GM12878 (cell line): ENCODE data around the gene ARHGAP21. TPM values are rescaled to one million over a fixed set of nuclear protein-coding genes. Genes with fewer than 3 reads are reported as not detected.

Experiments used
- ATAC-seq: fragments of 200-7000 bp; cut with Tn5 transposase; 3 replicates; pipeline ENCODE4 v1.9.1; 2020; ENCODE audit warnings: mild to moderate bottlenecking, moderate library complexity
- BruUV-seq: library from RNA; stranded (reverse); fragments of 400-500 nt; replicated peaks from 2 replicates; lab custom pipeline; 2021; lab: Mats Ljungman, UMichigan
- CTCF ChIA-PET: fragments of 300-600 bp; sonication (Branson Sonifier 250); formaldehyde crosslinking; extraction: SDS; loops from one replicate; lab custom pipeline; 2021; ENCODE audit warnings: inconsistent platforms; lab: Yijun Ruan, JAX
- POLR2A ChIA-PET: fragments of 350-600 bp; formaldehyde crosslinking; extraction: SDS; loops from one replicate; lab custom pipeline; 2021; ENCODE audit warnings: inconsistent platforms; lab: Charles Lee
- RAD21 ChIA-PET: fragments of 300-600 bp; sonication (Branson Sonifier 250); formaldehyde crosslinking; loops from one replicate; lab custom pipeline; 2023; ENCODE audit warnings: antibody characterized with exemption; ENCODE audit not compliant: unreplicated experiment; lab: Charles Lee
- SMC1A ChIA-PET: fragments of 300-600 bp; sonication (Branson Sonifier 250); formaldehyde crosslinking; loops from one replicate; lab custom pipeline; 2023; ENCODE audit not compliant: unreplicated experiment, uncharacterized antibody; lab: Charles Lee
- DNase-seq: peaks from one replicate; pipeline ENCODE4 v3.0.0-alpha.2; 2011; ENCODE audit warnings: low read depth, low spot score
- FAIRE-seq: peaks from 3 replicates; lab custom pipeline; 2011; peaks lifted over from hg19 to GRCh38; lab: Jason Lieb, UNC
- H2AFZ ChIP-seq: 2 replicates; pipeline ENCODE4 v1.6.0; 2011; ENCODE audit warnings: low read depth, low read length, control low read depth; ENCODE audit not compliant: control insufficient read depth
- H3K27ac ChIP-seq: 2 replicates; pipeline ENCODE4 v1.5.1; 2011; ENCODE audit warnings: control low read depth; ENCODE audit not compliant: control insufficient read depth, insufficient read depth
- H3K27me3 ChIP-seq, 2 experiments: replicated peaks in 1 of 2; 2 replicates each; pipeline versions ENCODE4 v1.6.0 to v1.6.1; 2011; ENCODE audit warnings: low read length in 1 of 2; ENCODE audit not compliant: control insufficient read depth in 2 of 2, insufficient read depth in 2 of 2
- H3K36me3 ChIP-seq, 2 experiments: 2 replicates each; pipeline ENCODE4 v1.5.1; 2011; ENCODE audit warnings: low read length in 1 of 2; ENCODE audit not compliant: control insufficient read depth in 2 of 2, insufficient read depth in 2 of 2
- H3K4me1 ChIP-seq: 2 replicates; pipeline ENCODE4 v1.6.1; 2011; ENCODE audit warnings: mild to moderate bottlenecking, low read length, moderate library complexity, mixed read lengths; ENCODE audit not compliant: control insufficient read depth, insufficient read depth
- H3K4me2 ChIP-seq: 2 replicates; pipeline ENCODE4 v1.6.0; 2011; ENCODE audit warnings: control low read depth; ENCODE audit not compliant: control insufficient read depth, insufficient read depth
- H3K4me3 ChIP-seq: fragments of 200-600 bp; sonication (generic); 2 replicates; pipeline ENCODE4 v1.5.1; 2016
- H3K79me2 ChIP-seq: 2 replicates; pipeline ENCODE4 v1.6.0; 2011; ENCODE audit warnings: low read length; ENCODE audit not compliant: control insufficient read depth, insufficient read depth
- H3K9ac ChIP-seq: 2 replicates; pipeline ENCODE4 v1.8.0; 2011; ENCODE audit warnings: low read length, control low read depth, mixed read lengths; ENCODE audit not compliant: control insufficient read depth, insufficient read depth
- H3K9me3 ChIP-seq: replicated peaks from 3 replicates; pipeline ENCODE4 v1.5.1; 2011; ENCODE audit warnings: mild to moderate bottlenecking, low read length; ENCODE audit not compliant: control insufficient read depth, insufficient read depth
- H4K20me1 ChIP-seq: 2 replicates; pipeline ENCODE4 v1.6.0; 2011; ENCODE audit not compliant: control insufficient read depth, insufficient read depth
- BRCA1 ChIP-seq: IDR thresholded peaks from 2 replicates; pipeline ENCODE4 v1.6.1; 2011; ENCODE audit warnings: low read depth, low read length, improper control_type of control experiment
- EED ChIP-seq: sonication (generic); IDR thresholded peaks from 2 replicates; pipeline ENCODE4 v1.6.1; 2016; ENCODE audit warnings: antibody characterized with exemption, low read depth
- EP300 ChIP-seq, 2 experiments: fragments of 150-350 bp in 1 of 2; IDR thresholded peaks; 2 replicates each; pipeline ENCODE4 v1.6.1; 2011 to 2012; ENCODE audit warnings: low read depth in 2 of 2, low read length in 2 of 2, borderline replicate concordance in 1 of 2, improper control_type of control experiment in 1 of 2, inconsistent platforms in 1 of 2; ENCODE audit not compliant: control insufficient read depth in 1 of 2
- POLR2A ChIP-seq: IDR thresholded peaks from 2 replicates; pipeline ENCODE4 v1.6.1; 2011; ENCODE audit warnings: low read depth, mild to moderate bottlenecking, low read length
- RFX5 ChIP-seq: IDR thresholded peaks from 2 replicates; pipeline ENCODE4 v1.6.1; 2011; ENCODE audit warnings: low read depth, low read length, improper control_type of control experiment
- ZNF24 ChIP-seq: fragments of 450-650 bp; IDR thresholded peaks from 2 replicates; pipeline ENCODE4 v1.6.1; 2017; ENCODE audit warnings: antibody characterized with exemption, mild to moderate bottlenecking
- WGBS: methylation state at CpG from one replicate; pipeline ENCODE4 v1.1.6; 2016; ENCODE audit warnings: low lambda C conversion rate; ENCODE audit not compliant: insufficient replicate concordance, insufficient coverage; ENCODE audit errors: missing lambda C conversion rate; 5-methylcytosine and 5-hydroxymethylcytosine counted together
- in situ Hi-C: fragments of 300-500 bp; cut with MboI; formaldehyde crosslinking; loops from 9 replicates; pipeline ENCODE4 v1.14.3; 2018; ENCODE audit warnings: mixed read lengths
- intact Hi-C: fragments of 100-400 bp; cut with micrococcal nuclease; formaldehyde crosslinking; loops from one replicate; pipeline ENCODE4 v1.14.2; 2022; ENCODE audit not compliant: unreplicated experiment
- polyA plus RNA-seq, 11 experiments: library from polyadenylated mRNA; depleted of rRNA in 4 of 11; unstranded in 6 of 11; stranded (reverse) in 5 of 11; fragments of >200 nt; fragmentation: Nextera tagmentation in 4 of 11; fragmentation: Illumina TruSeq in 1 of 11; extraction: Ambion mirVana in 4 of 11; extraction: Trizol in 1 of 11; gene quantifications; 1 replicate in 1 of 11; 2 replicates in 10 of 11; pipeline versions ENCODE4 v1.2.1 to v1.2.3, GENCODE V29; 2011 to 2016; ENCODE audit warnings: inconsistent platforms in 2 of 11, missing spikeins in 2 of 11, low read depth in 1 of 11
- total RNA-seq, 4 experiments: library from RNA; depleted of rRNA in 3 of 4; stranded (reverse); fragments of >200 nt in 3 of 4; fragmentation: Illumina TruSeq in 1 of 4; extraction: Trizol in 1 of 4; gene quantifications; 2 replicates each; pipeline versions ENCODE4 v1.2.1 to v1.2.3, GENCODE V29; 2013 to 2021
- TF ChIP-seq, protein P1 (sequence below): fragments of 450-650 bp; formaldehyde crosslinking; IDR thresholded peaks from 2 replicates; pipeline ENCODE4 v1.5.0; 2022; ENCODE audit warnings: mild to moderate bottlenecking, missing genetic modification characterization
- TF ChIP-seq, protein P2 (sequence below): IDR thresholded peaks from 2 replicates; pipeline ENCODE4 v1.6.1; 2012; ENCODE audit warnings: improper control_type of control experiment, low read depth, low read length; ENCODE audit not compliant: insufficient replicate concordance
- TF ChIP-seq, protein P3 (sequence below): fragments of 450-650 bp; formaldehyde crosslinking; IDR thresholded peaks from 2 replicates; pipeline ENCODE4 v1.4.0; 2022; ENCODE audit warnings: mild to moderate bottlenecking, moderate library complexity

ARHGAP21 gene
- total and polyA plus RNA-seq, 10 of the 15 experiments (the other 5 are each of a cell fraction or from before 2014, with no cell fraction given) = 11.7 to 103 (median 37.6) TPM

DNA sequence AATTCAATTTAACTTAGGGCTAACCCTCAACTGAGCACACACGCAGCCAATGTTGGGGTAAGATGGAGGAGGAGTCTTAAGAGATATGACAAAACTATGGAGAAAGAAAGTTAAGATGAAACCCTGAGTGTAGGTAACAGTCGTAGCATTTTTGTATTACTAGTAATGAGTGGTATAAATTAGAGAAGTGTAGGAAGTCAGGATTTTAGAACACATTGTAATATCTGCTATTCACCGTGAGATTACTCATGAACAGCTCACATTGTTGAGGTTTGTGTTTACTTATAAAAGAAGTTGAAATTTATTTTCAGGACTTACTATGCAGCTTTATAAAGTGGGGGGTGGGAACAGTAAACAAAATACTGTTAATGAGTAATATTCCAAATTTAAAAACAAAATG is 107.2 kb downstream of the ARHGAP21 start:
- ChIA-PET RAD21 (interaction anchor here (0.6 to 5.3 kb wide), 6 partner anchors 26 to 465 kb away, joined by 3 to 48 read pairs (median 4); no protein-coding TSS in a partner anchor), CTCF (interaction anchor here (1.0 to 6.0 kb wide), 16 partner anchors 10 to 465 kb away, joined by 3 to 110 read pairs (median 16); partner anchors contain the start of genes ARHGAP21 and PRTFDC1), POLR2A (no interaction called here), SMC1A (interaction anchor here (1.0 to 5.6 kb wide), 6 partner anchors 25 to 464 kb away, joined by 3 to 77 read pairs (median 4); no protein-coding TSS in a partner anchor)
- Histone ChIP-seq H2AFZ (no peak overlapping the region), H3K36me3 (no peaks in the 10 kb centered on the region; a peak in 1 of 4 replicates), H3K9me3 (no peaks in the 10 kb centered on the region), H3K27ac (no peak overlapping the region), H3K4me3 (no peak overlapping the region), H3K4me1 (no peaks in the 10 kb centered on the region), H3K4me2 (no peak overlapping the region), H3K79me2 (no peaks in the 10 kb centered on the region), H3K27me3 (no peaks in the 10 kb centered on the region), H4K20me1 (no peaks in the 10 kb centered on the region), H3K9ac (no peak overlapping the region)
- TF ChIP-seq POLR2A = no peak
- TF ChIP-seq, protein P1, sequence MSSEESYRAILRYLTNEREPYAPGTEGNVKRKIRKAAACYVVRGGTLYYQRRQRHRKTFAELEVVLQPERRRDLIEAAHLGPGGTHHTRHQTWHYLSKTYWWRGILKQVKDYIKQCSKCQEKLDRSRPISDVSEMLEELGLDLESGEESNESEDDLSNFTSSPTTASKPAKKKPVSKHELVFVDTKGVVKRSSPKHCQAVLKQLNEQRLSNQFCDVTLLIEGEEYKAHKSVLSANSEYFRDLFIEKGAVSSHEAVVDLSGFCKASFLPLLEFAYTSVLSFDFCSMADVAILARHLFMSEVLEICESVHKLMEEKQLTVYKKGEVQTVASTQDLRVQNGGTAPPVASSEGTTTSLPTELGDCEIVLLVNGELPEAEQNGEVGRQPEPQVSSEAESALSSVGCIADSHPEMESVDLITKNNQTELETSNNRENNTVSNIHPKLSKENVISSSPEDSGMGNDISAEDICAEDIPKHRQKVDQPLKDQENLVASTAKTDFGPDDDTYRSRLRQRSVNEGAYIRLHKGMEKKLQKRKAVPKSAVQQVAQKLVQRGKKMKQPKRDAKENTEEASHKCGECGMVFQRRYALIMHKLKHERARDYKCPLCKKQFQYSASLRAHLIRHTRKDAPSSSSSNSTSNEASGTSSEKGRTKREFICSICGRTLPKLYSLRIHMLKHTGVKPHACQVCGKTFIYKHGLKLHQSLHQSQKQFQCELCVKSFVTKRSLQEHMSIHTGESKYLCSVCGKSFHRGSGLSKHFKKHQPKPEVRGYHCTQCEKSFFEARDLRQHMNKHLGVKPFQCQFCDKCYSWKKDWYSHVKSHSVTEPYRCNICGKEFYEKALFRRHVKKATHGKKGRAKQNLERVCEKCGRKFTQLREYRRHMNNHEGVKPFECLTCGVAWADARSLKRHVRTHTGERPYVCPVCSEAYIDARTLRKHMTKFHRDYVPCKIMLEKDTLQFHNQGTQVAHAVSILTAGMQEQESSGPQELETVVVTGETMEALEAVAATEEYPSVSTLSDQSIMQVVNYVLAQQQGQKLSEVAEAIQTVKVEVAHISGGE = no peak
- no peak for TF ChIP-seq RFX5
- TF ChIP-seq BRCA1 = no peak
- TF ChIP-seq ZNF24 = no peak
- TF ChIP-seq, protein P2, sequence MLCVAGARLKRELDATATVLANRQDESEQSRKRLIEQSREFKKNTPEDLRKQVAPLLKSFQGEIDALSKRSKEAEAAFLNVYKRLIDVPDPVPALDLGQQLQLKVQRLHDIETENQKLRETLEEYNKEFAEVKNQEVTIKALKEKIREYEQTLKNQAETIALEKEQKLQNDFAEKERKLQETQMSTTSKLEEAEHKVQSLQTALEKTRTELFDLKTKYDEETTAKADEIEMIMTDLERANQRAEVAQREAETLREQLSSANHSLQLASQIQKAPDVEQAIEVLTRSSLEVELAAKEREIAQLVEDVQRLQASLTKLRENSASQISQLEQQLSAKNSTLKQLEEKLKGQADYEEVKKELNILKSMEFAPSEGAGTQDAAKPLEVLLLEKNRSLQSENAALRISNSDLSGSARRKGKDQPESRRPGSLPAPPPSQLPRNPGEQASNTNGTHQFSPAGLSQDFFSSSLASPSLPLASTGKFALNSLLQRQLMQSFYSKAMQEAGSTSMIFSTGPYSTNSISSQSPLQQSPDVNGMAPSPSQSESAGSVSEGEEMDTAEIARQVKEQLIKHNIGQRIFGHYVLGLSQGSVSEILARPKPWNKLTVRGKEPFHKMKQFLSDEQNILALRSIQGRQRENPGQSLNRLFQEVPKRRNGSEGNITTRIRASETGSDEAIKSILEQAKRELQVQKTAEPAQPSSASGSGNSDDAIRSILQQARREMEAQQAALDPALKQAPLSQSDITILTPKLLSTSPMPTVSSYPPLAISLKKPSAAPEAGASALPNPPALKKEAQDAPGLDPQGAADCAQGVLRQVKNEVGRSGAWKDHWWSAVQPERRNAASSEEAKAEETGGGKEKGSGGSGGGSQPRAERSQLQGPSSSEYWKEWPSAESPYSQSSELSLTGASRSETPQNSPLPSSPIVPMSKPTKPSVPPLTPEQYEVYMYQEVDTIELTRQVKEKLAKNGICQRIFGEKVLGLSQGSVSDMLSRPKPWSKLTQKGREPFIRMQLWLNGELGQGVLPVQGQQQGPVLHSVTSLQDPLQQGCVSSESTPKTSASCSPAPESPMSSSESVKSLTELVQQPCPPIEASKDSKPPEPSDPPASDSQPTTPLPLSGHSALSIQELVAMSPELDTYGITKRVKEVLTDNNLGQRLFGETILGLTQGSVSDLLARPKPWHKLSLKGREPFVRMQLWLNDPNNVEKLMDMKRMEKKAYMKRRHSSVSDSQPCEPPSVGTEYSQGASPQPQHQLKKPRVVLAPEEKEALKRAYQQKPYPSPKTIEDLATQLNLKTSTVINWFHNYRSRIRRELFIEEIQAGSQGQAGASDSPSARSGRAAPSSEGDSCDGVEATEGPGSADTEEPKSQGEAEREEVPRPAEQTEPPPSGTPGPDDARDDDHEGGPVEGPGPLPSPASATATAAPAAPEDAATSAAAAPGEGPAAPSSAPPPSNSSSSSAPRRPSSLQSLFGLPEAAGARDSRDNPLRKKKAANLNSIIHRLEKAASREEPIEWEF = no peak
- no peak for TF ChIP-seq EP300 (IDR thresholded peaks at IDR 0.05; ENCODE audit: borderline replicate concordance in 1 of 2, control insufficient read depth in 1 of 2, low read depth in 2 of 2, low read length in 2 of 2)
- TF ChIP-seq, protein P3, sequence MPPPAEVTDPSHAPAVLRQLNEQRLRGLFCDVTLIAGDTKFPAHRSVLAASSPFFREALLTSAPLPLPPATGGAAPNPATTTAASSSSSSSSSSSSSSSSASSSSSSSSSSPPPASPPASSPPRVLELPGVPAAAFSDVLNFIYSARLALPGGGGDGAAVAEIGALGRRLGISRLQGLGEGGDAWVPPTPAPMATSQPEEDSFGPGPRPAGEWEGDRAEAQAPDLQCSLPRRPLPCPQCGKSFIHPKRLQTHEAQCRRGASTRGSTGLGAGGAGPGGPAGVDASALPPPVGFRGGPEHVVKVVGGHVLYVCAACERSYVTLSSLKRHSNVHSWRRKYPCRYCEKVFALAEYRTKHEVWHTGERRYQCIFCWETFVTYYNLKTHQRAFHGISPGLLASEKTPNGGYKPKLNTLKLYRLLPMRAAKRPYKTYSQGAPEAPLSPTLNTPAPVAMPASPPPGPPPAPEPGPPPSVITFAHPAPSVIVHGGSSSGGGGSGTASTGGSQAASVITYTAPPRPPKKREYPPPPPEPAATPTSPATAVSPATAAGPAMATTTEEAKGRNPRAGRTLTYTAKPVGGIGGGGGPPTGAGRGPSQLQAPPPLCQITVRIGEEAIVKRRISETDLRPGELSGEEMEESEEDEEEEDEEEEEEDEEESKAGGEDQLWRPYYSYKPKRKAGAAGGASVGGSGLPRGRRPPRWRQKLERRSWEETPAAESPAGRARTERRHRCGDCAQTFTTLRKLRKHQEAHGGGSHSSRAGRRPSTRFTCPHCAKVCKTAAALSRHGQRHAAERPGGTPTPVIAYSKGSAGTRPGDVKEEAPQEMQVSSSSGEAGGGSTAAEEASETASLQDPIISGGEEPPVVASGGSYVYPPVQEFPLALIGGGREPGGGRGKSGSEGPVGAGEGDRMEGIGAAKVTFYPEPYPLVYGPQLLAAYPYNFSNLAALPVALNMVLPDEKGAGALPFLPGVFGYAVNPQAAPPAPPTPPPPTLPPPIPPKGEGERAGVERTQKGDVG (CRISPR knock-in tag) = no peak
- no peak for TF ChIP-seq EED
- ATAC-seq (no peak), FAIRE-seq (no peak), DNase-seq (no peak)
- in situ Hi-C loops = no loop called here
- 97% methylated on average over 3 of the region's 3 CpGs for WGBS
- intact Hi-C loops = loop anchor here (2.0 to 10.0 kb wide), 2 partner anchors 464 to 608 kb away; no protein-coding TSS in a partner anchor
- BruUV-seq = no TSS peak
